AG09319 (cell line): Measurements from ENCODE around the gene DCAF5.

ENCODE experiments used
- DNase-seq: peaks from one replicate; pipeline ENCODE4 v3.0.0-alpha.2; 2010; ENCODE audit warnings: low read depth; ENCODE audit errors: extremely low read depth
- CTCF ChIP-seq: IDR thresholded peaks from 2 replicates; pipeline ENCODE4 v1.5.1; 2011; ENCODE audit warnings: low read depth, mild to moderate bottlenecking, inconsistent platforms, low read length, moderate library complexity

The DCAF5 gene

GRCh38 chr14:69052181-69052601 lies 100.7 kb downstream of the DCAF5 start:
- TF ChIP-seq CTCF: no peak
- DNase-seq: no peak

GRCh38 chr14:69050240-69051184 lies 102.4 kb downstream of the DCAF5 start:
- TF ChIP-seq CTCF: no peak
- no peak for DNase-seq

GRCh38 chr14:69049675-69050074 lies 103.2 kb downstream of the DCAF5 start:
- no peak for TF ChIP-seq CTCF
- DNase-seq: peak; percentile 70

- no peak for DNase-seq
- no peak for TF ChIP-seq CTCF
Measured at GRCh38 chr14:69048456-69048855, 104.5 kb downstream of the DCAF5 start.

- TF ChIP-seq CTCF: no peak
- no peak for DNase-seq
Measured at GRCh38 chr14:69047255-69047654, 105.7 kb downstream of the DCAF5 start.

- no peak for TF ChIP-seq CTCF
- DNase-seq: no peak
Measured at GRCh38 chr14:69046476-69046860, 106.5 kb downstream of the DCAF5 start.

GRCh38 chr14:69045857-69046475 lies 107.0 kb downstream of the DCAF5 start:
- DNase-seq: no peak
- TF ChIP-seq CTCF: no peak
